ENCODE results near the gene ZDHHC14.
"Not testable (repeated sequence)": the region's sequence is repeated elsewhere in the genome, so short reads cannot be mapped to it uniquely, and the experiment has no call there.

The ZDHHC14 gene

GRCh38 chr6:157386023-157386422 lies 5.0 kb downstream of the ZDHHC14 start:
- H3K4me3 ChIP-seq (ENCODE audit: low read depth, low read length), result no peak overlapping the region
- TF ChIP-seq CTCF (IDR thresholded peaks at IDR 0.05; ENCODE audit: low read depth, low read length), result no peak
- in situ Hi-C loops (cut with HindIII; ENCODE audit: low sequenced_read_pairs), result no loop called here
- no peak for DNase-seq (ENCODE audit: low read depth, low spot score)

DNA sequence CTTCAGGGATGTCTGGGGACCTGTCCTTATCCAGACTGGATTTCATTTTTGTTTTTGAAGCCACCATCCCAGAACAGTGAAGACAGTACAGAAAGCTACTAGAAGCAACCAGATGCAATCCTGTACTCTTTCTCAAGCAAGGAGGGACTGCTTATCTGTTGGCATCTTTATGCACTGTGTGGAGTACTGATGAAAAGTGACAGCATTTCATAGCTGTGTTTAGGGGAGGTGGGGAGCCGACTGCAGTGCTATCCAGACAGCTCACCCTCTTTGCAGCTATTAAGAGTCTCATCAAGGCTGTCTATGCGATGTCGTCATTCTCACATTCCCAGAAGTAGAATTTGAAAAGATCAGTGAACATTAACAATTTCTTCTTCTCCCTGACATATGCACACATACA lies 5.5 kb downstream of the ZDHHC14 start:
- DNase-seq (ENCODE audit: low read depth, low spot score), result no peak
- TF ChIP-seq CTCF (IDR thresholded peaks at IDR 0.05; ENCODE audit: low read depth, low read length), result no peak
- no peak overlapping the region for H3K4me3 ChIP-seq (ENCODE audit: low read depth, low read length)
- in situ Hi-C loops (cut with HindIII; ENCODE audit: low sequenced_read_pairs), result no loop called here

GRCh38 chr6:157388924-157389323 lies 7.9 kb downstream of the ZDHHC14 start:
- TF ChIP-seq CTCF (IDR thresholded peaks at IDR 0.05; ENCODE audit: low read depth, low read length), result no peak
- in situ Hi-C loops (cut with HindIII; ENCODE audit: low sequenced_read_pairs), result no loop called here
- no peak for DNase-seq (ENCODE audit: low read depth, low spot score)
- no peak overlapping the region for H3K4me3 ChIP-seq (ENCODE audit: low read depth, low read length)

GRCh38 chr6:157390273-157391060 lies 9.5 kb downstream of the ZDHHC14 start:
- in situ Hi-C loops (cut with HindIII; ENCODE audit: low sequenced_read_pairs), result no loop called here
- DNase-seq (ENCODE audit: low read depth, low spot score), result no peak
- no peak for TF ChIP-seq CTCF (IDR thresholded peaks at IDR 0.05; ENCODE audit: low read depth, low read length)
- no peak overlapping the region for H3K4me3 ChIP-seq (ENCODE audit: low read depth, low read length)

DNA sequence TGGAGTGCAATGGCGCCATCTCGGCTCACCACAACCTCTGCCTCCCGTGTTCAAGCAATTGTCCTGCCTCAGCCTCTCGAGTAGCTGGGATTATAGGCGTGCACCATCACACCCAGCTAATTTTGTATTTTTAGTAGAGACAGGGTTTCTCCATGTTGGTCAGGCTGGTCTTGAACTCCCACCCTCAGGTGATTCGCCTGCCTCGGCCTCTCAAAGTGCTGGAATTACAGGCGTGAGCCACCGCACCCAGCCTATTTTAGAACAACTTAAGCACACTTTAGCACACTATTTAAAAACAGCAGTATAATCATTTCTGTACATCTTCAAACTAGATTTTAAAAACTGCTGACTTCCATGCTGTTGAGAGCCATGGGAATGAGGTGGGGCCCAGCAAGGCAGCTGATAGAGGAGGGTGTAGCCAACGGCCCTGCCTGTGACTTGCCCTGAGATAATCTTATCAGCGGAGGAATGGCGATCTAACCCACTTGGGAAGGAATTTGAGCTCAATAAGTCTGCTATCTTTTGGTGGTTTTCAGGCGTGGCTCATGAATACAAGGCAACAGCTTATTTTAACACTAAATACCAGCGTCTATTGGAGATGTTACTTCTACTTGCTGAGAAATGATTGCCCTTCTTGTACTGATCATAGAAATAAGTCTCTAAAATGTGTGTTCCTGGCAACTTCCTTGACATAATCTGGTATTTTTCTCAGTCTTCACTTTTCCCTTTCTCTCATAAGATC lies 12.1 kb downstream of the ZDHHC14 start:
- TF ChIP-seq CTCF (IDR thresholded peaks at IDR 0.05; ENCODE audit: low read depth, low read length), result no peak
- DNase-seq (ENCODE audit: low read depth, low spot score), result no peak
- no peak overlapping the region for H3K4me3 ChIP-seq (ENCODE audit: low read depth, low read length)
- in situ Hi-C loops (cut with HindIII; ENCODE audit: low sequenced_read_pairs), result no loop called here

DNA sequence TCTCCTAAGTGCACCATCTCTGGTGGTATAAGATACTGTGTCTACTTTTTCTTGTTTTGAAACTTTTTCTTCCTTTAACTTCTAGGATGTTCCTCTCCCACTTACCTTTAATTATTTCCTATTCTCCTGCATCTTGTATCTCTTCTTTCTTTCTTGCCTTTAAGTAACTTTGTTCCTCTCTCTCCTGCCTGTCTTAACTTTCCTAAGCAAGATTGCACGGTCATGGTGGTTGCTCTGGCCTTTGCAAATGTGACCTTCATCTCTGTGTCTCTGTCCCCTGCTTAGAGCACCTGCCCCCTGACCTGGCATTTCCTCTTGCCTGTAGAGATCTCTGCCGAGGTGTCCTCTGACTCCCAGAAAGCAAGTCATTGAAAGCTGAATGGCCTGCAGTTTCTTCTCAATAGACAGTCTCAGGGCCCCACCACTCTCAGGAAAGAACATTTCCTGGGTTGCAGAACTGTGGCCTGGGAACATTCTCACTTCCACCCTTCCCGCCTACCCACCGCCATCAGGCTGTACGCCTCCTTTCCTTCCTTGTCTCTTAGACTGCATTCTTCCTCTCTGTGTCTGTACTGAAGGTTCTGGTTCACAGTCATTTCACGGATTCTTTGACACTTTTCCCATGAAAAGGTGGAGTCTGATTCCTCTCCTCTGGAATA lies 12.8 kb downstream of the ZDHHC14 start:
- no peak for TF ChIP-seq CTCF (IDR thresholded peaks at IDR 0.05; ENCODE audit: low read depth, low read length)
- in situ Hi-C loops (cut with HindIII; ENCODE audit: low sequenced_read_pairs), result no loop called here
- DNase-seq (ENCODE audit: low read depth, low spot score), result no peak
- no peak overlapping the region for H3K4me3 ChIP-seq (ENCODE audit: low read depth, low read length)

GRCh38 chr6:157395199-157395598 lies 14.2 kb downstream of the ZDHHC14 start:
- H3K4me3 ChIP-seq (ENCODE audit: low read depth, low read length); in situ Hi-C loops (cut with HindIII; ENCODE audit: low sequenced_read_pairs); DNase-seq (ENCODE audit: low read depth, low spot score): not testable (repeated sequence)

All from astrocyte of the spinal cord (primary cell).